Measurements from ENCODE around the gene ADO. TPM values are rescaled to one million over a fixed set of nuclear protein-coding genes. Genes with fewer than 3 reads are reported as not detected.

Gene ADO
- polyA plus RNA-seq, 4 donors, result 33.0 to 44.5 (median 34.8) TPM

Other genes with a start within 250 kb of the ADO start
- 10 to 100 TPM in 1 of 4 donors, 1 to 10 TPM in 1, under 1 TPM in 2; 0.77 to 13.2 (median 0.97) TPM for gene EGR2, start 11.6 kb downstream of the ADO start, polyA plus RNA-seq (ENCODE audit: insufficient read length in 4 of 4)

Measured in left renal cortex interstitium (tissue), 4 donors.